Measurements from ENCODE around the gene NT5C3A. TPM values are rescaled to one million over a fixed set of nuclear protein-coding genes. Genes with fewer than 3 reads are reported as not detected.

Gene NT5C3A
- total and polyA plus RNA-seq, 2 of the 13 experiments (the other 11 are each of a cell fraction or from before 2014, with no cell fraction given): 16.9 to 34.0 TPM

DNA sequence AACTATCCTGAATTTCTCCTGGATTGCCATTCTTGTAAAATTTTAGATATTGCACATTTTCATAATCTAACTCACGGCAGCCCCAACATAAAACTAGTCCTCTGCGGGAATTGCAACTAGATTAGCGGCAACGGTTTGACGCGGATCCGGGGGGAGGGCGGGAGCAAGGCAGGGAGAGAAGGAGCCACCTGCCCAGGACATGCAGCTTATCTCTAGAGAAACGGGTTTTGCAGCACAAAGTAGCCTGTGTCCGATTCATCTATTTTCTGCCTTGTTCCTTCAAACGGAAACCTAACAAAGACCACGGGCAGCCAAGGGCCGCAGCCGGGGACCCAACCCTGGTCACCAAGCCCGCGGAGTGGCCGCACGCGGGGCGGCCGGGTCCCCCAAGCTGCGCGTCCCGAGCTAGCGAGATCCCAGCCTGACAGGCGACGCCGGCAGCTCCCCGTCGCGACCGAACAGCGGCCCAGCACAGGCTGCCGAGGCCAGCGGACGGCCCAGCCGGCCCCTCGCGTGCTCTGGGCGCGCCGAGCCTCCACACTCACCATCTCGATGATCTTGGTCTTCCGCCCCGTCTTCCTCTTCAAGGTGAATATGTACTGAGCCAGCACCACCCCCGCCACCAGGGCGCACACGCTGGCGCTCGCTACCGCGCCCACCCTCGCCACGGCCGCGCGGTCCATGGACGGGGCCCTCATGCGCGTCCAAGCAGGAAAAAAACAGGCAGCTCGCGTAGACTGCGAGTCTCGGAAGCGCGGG, at the start of gene NT5C3A (continued):
- no peak for TF ChIP-seq ZBTB40 (IDR thresholded peaks at IDR 0.05)
- TF ChIP-seq ZBTB40 (CRISPR knock-in tag; IDR thresholded peaks at IDR 0.05): 0 out of 2 replicates have a peak, but pooled peaks have one; percentile 45
- TF ChIP-seq, protein P1, sequence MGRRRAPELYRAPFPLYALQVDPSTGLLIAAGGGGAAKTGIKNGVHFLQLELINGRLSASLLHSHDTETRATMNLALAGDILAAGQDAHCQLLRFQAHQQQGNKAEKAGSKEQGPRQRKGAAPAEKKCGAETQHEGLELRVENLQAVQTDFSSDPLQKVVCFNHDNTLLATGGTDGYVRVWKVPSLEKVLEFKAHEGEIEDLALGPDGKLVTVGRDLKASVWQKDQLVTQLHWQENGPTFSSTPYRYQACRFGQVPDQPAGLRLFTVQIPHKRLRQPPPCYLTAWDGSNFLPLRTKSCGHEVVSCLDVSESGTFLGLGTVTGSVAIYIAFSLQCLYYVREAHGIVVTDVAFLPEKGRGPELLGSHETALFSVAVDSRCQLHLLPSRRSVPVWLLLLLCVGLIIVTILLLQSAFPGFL (CRISPR knock-in tag; IDR thresholded peaks at IDR 0.05): no peak
- TF ChIP-seq ZNF563 (CRISPR knock-in tag; IDR thresholded peaks at IDR 0.05): peak; percentile 73
- TF ChIP-seq ZKSCAN5 (CRISPR knock-in tag; IDR thresholded peaks at IDR 0.05): no peak
- no peak for TF ChIP-seq HNRNPH1 (optimal IDR thresholded peaks at IDR 0.05; ENCODE audit: low read depth, low read length)
- TF ChIP-seq, protein P2, sequence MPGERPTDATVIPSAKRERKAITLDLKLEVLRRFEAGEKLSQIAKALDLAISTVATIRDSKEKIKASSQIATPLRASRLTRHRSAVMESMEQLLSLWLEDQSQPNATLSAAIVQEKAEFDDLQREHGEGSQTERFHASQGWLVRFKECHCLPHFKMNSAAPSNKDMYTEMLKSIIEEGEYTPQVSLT (CRISPR knock-in tag; IDR thresholded peaks at IDR 0.05; ENCODE audit: borderline replicate concordance, low read depth): no peak
- no peak for TF ChIP-seq GTF2F1 (IDR thresholded peaks at IDR 0.05; ENCODE audit: low read length)
- no peak for TF ChIP-seq HOXA9 (CRISPR knock-in tag; IDR thresholded peaks at IDR 0.05; ENCODE audit: borderline replicate concordance)
- no peak for TF ChIP-seq NFE2L2 (IDR thresholded peaks at IDR 0.05; ENCODE audit: low read length)
- TF ChIP-seq ZFP91 (CRISPR knock-in tag; IDR thresholded peaks at IDR 0.05; ENCODE audit: borderline replicate concordance): peak; percentile 80
- no peak for TF ChIP-seq HIVEP1 (CRISPR knock-in tag; IDR thresholded peaks at IDR 0.05)
- no peak for TF ChIP-seq TFAP4 (IDR thresholded peaks at IDR 0.05; ENCODE audit: borderline replicate concordance, low read depth)
- peak; percentile 73; the same call in 1 of the 2 replicates for TF ChIP-seq ZNF614 (CRISPR knock-in tag; IDR thresholded peaks at IDR 0.05; ENCODE audit: borderline replicate concordance)
- TF ChIP-seq ZNF414 (CRISPR knock-in tag; IDR thresholded peaks at IDR 0.05): no peak

All from HepG2 (cell line).